Keratinocyte (primary cell): ENCODE measurements around the gene ARID5A.

Experiments used
- CTCF ChIP-seq, 3 experiments: IDR thresholded peaks in 1 of 3; conservative IDR thresholded peaks in 1 of 3; optimal IDR thresholded peaks in 1 of 3; 2 replicates in 2 of 3; 3 replicates in 1 of 3; pipeline versions ENCODE3 to v1.5.1; 2011; ENCODE audit warnings: low read length in 3 of 3, mild to moderate bottlenecking in 3 of 3, moderate library complexity in 2 of 3, control low read depth in 1 of 3, inconsistent platforms in 1 of 3; ENCODE audit not compliant: insufficient read depth in 2 of 3; ENCODE audit errors: extremely low read depth in 1 of 3
- EZH2 ChIP-seq: IDR thresholded peaks from one replicate; pipeline ENCODE4 v1.6.1; 2012; ENCODE audit warnings: inconsistent platforms, mild to moderate bottlenecking, low read length, moderate library complexity

GRCh38 chr2:96495982-96496629, 40.4 kb upstream of the ARID5A start:
- TF ChIP-seq CTCF (optimal IDR thresholded peaks at IDR 0.05 in 1 of 3, IDR thresholded peaks at IDR 0.05 in 1 of 3, conservative IDR thresholded peaks at IDR 0.05 in 1 of 3; ENCODE audit: extremely low read depth in 1 of 3, insufficient read depth in 2 of 3, low read length in 3 of 3) (no peak), EZH2 (no peak)
